NCI-H2029 treated with DMSO at 0.1 percent for 48 hours (cell line): ENCODE results near the gene MECR.

Experiments used
- DNase-seq: peaks from one replicate; lab custom pipeline; 2025; lab: John Stamatoyannopoulos, UW

MECR gene

GRCh38 chr1:29255134-29255666 is 24.5 kb upstream of the MECR start:
- no peak for DNase-seq

GRCh38 chr1:29254346-29254745 is 23.6 kb upstream of the MECR start:
- DNase-seq, result no peak

GRCh38 chr1:29253180-29253579 is 22.4 kb upstream of the MECR start:
- no peak for DNase-seq

DNA sequence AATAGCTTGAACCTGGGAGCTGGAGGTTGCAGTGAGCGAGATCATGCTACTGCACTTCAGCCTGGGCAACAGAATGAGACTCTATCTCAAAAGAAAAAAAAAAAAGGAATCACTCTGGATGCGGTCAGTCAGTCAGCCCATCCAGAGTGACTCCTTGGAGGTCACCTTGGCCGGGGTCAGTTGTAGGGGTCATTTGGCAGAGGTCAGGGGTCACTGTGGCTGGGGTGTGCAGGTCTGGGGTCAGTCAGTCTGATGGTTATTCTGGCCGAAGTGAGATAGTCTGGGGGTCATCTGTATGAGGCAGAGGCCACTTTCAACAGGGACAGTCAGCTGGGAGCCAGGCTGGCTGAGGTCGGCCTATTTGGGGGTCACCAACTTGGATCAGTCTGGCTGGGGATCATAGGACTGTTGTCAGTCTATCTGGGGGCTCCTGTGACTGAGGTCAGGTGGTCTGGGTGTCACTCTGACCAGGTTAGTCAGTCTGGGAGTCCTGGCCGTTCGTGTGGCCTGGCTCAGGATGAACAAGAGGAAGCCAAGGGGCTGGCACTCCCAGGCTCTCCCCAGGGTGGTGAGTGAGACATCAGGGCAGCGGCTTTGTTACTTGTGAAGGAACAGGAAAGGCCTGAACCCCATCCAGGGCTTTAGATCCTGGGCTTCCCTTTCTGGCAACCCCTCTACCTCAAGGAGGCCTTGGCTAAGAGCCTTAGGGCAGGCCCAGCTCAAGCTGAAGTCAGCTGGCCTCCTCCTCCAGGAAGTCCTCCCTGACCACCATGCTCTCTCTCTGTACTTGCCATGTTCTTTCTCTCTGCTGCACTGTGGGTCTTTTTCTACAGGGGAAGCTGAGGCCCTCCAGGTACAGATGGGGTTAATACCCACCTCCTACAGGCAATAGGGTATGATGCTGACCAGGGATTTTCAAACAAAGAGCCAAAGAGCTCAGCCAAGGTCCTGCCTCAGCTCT is 20.7 kb upstream of the MECR start:
- no peak for DNase-seq

- DNase-seq, result no peak
These were observed 19.3 kb upstream of the MECR start for GRCh38 chr1:29249951-29250581.

DNA sequence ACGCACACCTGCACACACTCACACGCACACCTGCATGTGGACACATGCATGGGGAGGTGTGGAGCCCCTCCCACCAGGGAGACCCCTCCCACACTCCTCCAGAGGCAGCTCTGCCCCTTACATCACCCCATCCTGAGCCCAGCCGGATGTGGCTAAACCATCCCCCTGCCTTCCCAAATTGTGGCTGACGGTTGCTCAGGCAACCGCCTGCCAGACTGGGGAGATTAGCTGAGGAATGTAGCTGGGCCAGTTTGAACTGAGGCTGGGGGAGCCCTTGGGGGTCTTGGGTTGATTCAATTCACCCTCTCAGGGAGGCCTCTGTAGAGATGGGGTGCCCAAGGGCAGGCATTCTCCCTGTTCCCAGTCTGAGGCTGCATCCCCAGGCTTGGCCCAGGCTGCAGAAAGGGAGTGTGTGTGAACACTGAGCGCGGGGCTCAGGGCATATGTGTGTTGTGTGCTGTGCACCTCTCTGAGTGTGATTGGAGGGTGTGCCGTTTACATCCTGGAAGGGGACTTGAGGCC is 18.5 kb upstream of the MECR start:
- no peak for DNase-seq

- no peak for DNase-seq
These were observed 17.7 kb upstream of the MECR start for GRCh38 chr1:29248409-29248808.

- no peak for DNase-seq
These were observed 17.0 kb upstream of the MECR start for GRCh38 chr1:29247571-29248273.

GRCh38 chr1:29247044-29247443 is 16.3 kb upstream of the MECR start:
- DNase-seq, result no peak

DNA sequence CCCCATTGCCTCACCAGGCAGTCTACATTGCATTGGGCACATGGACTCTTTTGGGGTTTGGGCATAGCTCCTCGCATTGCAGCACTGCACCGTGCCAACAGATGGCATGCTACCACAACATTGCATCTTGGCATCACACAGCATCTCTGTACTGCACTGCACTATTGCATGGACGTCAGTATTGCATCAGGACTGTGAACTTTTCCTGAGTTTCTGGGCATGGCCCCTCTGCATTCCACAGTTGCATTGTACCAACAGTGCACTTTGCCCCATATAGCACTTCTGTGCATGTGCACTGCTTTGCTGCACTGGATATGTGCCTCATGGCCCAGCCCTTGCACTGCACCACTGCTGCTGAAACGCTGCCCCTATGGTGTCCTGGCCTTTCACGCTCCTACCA is 15.1 kb upstream of the MECR start:
- no peak for DNase-seq

GRCh38 chr1:29245261-29245660 is 14.5 kb upstream of the MECR start:
- no peak for DNase-seq

DNA sequence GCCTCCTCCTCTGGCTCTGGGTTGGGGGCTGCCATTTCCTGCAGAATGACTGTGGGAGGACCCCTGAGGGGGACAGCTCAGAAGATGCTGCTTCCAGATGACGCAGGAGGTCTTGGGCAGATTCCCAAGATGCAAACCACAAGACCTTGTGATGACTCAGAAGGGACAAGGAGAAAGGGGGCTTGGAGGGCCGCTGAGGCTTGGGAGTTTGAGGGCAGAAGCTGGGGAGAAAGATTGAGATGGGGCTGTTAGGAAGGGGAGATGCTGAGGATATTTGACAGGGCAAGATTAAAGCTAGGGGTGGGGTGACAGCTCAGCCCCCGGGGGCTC is 13.1 kb upstream of the MECR start:
- DNase-seq, result no peak

GRCh38 chr1:29243023-29243870 is 12.5 kb upstream of the MECR start:
- DNase-seq, result no peak

- DNase-seq, result no peak
These were observed 10.3 kb upstream of the MECR start for GRCh38 chr1:29240986-29241385.

GRCh38 chr1:29240400-29240837 is 9.7 kb upstream of the MECR start:
- DNase-seq, result no peak

GRCh38 chr1:29239142-29239541 is 8.4 kb upstream of the MECR start:
- DNase-seq, result no peak

DNA sequence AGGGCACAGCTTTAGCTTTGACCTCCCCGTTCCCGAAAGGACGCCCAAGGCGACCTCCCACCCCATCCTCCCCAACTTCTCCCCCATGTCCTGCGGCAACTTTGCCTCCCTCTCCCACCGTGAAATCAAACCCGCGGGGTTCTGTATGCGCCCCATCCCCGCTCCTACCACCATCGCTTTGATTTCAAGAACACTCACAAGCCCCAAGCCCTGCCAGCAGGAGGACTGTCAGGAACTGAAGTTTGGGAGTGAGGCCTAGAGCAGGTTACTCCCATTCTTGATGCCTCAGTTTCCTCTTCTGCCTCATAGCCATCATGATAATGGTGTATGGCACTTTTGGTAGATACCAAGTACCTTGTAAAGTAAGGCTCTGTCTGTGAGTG is 7.9 kb upstream of the MECR start:
- DNase-seq, result no peak

DNA sequence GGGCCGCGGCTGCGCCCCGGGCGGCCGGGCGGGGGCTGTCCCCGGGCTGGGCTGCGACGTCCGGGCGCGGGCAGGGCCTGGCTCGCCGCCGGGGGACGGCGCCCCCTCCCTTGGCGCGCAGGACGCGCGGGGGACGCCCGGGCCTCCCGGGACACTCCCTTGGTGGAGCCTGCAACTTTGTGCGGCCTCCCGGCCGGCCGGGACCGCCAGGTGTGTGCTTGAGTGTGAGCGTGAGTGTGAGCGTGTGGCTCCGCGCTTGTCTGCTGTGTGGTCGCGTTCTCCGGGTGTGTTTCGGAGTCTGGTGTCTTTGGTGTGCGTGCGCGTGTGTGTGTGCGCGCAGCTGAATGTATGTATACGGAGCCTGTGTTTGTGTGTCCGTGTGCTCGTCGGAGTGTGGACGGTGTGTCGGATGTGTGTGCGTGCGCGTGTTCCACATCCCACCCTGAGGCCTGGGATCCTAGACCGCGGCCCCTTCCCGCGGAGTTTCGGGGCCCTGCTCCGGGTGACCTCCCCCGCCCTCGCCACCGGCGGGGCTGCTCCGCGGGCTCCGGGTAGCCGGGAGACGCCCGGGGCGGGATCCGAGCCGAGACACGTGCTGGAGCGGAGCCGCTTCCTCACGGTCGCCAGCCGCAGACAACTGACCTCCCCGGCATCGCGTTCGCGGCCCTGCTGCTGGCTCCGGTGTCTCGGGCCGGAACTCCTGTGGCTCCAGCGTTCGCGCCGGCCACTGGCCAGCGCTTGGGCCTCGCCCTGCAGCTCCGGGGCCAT is 7.3 kb upstream of the MECR start:
- DNase-seq, result no peak

DNA sequence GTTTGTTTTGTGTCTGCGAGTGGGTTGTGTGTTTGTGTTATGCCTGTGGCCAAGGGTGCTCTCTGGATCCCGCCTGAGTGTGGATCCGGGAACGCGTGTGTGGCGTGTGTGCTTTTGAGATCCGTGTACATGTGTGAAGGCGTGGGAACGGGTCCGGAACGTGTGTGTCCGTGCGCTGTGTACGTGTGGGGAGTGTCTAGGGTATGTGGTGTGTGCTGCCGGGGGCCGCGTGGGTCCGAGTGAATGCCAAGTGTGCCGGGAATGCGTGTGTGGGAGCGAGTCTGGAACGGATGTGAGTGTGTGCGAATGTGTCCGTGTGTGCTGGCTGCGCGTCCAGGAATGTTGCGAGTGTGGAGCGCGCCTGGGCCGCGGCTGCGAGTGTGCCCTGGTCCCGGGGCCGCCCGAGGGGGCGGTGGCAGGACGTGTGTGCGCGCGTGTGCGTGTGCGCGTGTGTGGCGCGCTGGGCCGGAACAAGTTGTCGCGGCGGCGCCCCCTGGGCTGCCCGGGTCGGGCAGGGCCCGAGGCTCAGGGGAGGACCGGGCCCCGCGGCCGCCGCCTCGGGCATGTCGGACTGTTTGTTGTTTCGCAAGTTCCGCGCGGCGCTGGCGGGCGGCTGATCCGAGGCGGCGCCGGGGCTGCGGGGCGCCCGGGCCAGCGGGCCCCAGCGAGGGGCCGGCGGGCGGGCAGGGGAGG is 6.5 kb upstream of the MECR start:
- DNase-seq, result no peak

- DNase-seq, result no peak
These were observed 6.0 kb upstream of the MECR start for GRCh38 chr1:29236712-29237128.
